Stimulated activated naive CD4-positive, alpha-beta T cell (primary cell): ENCODE measurements around the gene MAP3K2.
A peak's percentile ranks its signal among the peaks of the same experiment; 100 is the strongest.

Source experiments
- DNase-seq, 6 experiments: peaks; one replicate each; lab custom pipeline; 2025; lab: John Stamatoyannopoulos, UW

MAP3K2 gene

GRCh38 chr2:127347734-127348392, 39.9 kb downstream of the MAP3K2 start:
- no peak for DNase-seq

- DNase-seq, result no peak
Observed at GRCh38 chr2:127347015-127347414, 40.8 kb downstream of the MAP3K2 start.

- DNase-seq, result no peak
Observed at GRCh38 chr2:127343277-127343676, 44.5 kb downstream of the MAP3K2 start.

- no peak for DNase-seq
Observed at GRCh38 chr2:127342101-127342500, 45.7 kb downstream of the MAP3K2 start.

GRCh38 chr2:127332335-127332734, 55.4 kb downstream of the MAP3K2 start:
- DNase-seq, result no peak

GRCh38 chr2:127330753-127331152, 57.0 kb downstream of the MAP3K2 start:
- DNase-seq, result no peak

GRCh38 chr2:127326289-127326945, 61.4 kb downstream of the MAP3K2 start:
- DNase-seq, result no peak

GRCh38 chr2:127324635-127325034, 63.1 kb downstream of the MAP3K2 start:
- no peak for DNase-seq

- no peak for DNase-seq
Observed at GRCh38 chr2:127321303-127321702, 66.5 kb downstream of the MAP3K2 start.

GRCh38 chr2:127320586-127321275, 67.0 kb downstream of the MAP3K2 start:
- no peak for DNase-seq

GRCh38 chr2:127320067-127320466, 67.7 kb downstream of the MAP3K2 start:
- no peak for DNase-seq

GRCh38 chr2:127314193-127314988, 73.4 kb downstream of the MAP3K2 start:
- no peak for DNase-seq

- no peak for DNase-seq
Observed at GRCh38 chr2:127313406-127313805, 74.4 kb downstream of the MAP3K2 start.

GRCh38 chr2:127310980-127311379, 76.8 kb downstream of the MAP3K2 start:
- no peak for DNase-seq

GRCh38 chr2:127309468-127309867, 78.3 kb downstream of the MAP3K2 start:
- no peak for DNase-seq

- no peak for DNase-seq
Observed at GRCh38 chr2:127308586-127309138, 79.1 kb downstream of the MAP3K2 start.

- no peak for DNase-seq
Observed at GRCh38 chr2:127305990-127306585, 81.7 kb downstream of the MAP3K2 start.

GRCh38 chr2:127302168-127302567, 85.6 kb downstream of the MAP3K2 start:
- DNase-seq, result no peak

- peak; percentile 45 to 73 (median 65) for DNase-seq
Observed at GRCh38 chr2:127293748-127294562, 93.8 kb downstream of the MAP3K2 start, which contains the start of gene ERCC3. TSS of gene ERCC3 (minus strand) at chr2:127294144. CDS start at chr2:127294081, 63 bp downstream.

- no peak for DNase-seq
Observed at GRCh38 chr2:127293386-127293747, 94.4 kb downstream of the MAP3K2 start.

GRCh38 chr2:127288274-127288673, 99.5 kb downstream of the MAP3K2 start:
- no peak for DNase-seq
